ENCODE data around the gene LYL1. TPM values are rescaled to one million over a fixed set of nuclear protein-coding genes. Genes with fewer than 3 reads are reported as not detected.

The LYL1 gene
- total and polyA plus RNA-seq, 2 of the 13 experiments (the other 11 are each of a cell fraction or from before 2014, with no cell fraction given) = 0.75 to 0.92 TPM

DNA sequence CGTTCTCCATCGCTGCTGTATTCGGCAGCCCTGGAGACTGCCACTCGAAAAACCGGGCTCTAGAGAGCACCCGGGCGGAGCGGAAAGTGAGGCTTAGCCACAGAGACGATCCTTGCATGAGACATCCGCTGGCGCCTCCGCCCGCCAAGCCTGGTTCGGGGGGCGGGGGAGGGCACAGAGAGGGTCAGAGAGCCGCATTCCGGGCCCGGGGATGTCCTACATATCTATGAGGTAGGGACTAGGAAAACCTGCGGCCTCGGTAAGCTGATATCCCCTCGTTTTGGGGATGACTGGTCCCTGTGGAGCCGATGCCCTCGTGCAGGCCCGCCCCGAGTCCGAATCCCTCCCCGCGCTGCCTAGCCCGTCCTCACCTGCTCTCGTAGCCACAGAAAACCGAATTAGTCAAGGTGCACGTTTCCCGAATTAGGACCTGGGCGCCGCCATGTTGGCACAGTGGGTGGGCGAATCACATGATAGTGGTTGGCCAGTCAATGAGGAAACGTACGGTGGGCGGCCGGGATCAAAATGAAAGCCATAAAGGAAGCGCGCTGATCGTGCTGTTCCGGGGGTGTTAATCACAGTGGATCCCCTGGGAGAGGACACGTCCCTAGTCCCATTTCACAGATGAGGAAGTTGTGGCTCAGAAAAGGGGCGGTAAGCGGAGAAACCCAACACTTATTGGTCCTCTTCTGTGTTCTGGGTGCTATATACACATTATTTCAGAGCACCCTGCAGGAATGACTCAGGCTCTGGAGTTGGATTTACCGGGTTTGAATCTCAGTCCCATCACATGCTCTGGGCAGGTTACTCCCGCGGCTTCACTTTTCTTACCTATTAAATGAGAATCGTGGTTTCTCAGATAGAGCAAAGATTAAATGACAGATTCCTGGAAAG is 13.9 kb upstream of the LYL1 start, which contains the start of gene TRMT1 (continued):
- TF ChIP-seq, protein P1, sequence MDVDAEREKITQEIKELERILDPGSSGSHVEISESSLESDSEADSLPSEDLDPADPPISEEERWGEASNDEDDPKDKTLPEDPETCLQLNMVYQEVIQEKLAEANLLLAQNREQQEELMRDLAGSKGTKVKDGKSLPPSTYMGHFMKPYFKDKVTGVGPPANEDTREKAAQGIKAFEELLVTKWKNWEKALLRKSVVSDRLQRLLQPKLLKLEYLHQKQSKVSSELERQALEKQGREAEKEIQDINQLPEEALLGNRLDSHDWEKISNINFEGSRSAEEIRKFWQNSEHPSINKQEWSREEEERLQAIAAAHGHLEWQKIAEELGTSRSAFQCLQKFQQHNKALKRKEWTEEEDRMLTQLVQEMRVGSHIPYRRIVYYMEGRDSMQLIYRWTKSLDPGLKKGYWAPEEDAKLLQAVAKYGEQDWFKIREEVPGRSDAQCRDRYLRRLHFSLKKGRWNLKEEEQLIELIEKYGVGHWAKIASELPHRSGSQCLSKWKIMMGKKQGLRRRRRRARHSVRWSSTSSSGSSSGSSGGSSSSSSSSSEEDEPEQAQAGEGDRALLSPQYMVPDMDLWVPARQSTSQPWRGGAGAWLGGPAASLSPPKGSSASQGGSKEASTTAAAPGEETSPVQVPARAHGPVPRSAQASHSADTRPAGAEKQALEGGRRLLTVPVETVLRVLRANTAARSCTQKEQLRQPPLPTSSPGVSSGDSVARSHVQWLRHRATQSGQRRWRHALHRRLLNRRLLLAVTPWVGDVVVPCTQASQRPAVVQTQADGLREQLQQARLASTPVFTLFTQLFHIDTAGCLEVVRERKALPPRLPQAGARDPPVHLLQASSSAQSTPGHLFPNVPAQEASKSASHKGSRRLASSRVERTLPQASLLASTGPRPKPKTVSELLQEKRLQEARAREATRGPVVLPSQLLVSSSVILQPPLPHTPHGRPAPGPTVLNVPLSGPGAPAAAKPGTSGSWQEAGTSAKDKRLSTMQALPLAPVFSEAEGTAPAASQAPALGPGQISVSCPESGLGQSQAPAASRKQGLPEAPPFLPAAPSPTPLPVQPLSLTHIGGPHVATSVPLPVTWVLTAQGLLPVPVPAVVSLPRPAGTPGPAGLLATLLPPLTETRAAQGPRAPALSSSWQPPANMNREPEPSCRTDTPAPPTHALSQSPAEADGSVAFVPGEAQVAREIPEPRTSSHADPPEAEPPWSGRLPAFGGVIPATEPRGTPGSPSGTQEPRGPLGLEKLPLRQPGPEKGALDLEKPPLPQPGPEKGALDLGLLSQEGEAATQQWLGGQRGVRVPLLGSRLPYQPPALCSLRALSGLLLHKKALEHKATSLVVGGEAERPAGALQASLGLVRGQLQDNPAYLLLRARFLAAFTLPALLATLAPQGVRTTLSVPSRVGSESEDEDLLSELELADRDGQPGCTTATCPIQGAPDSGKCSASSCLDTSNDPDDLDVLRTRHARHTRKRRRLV (CRISPR knock-in tag; IDR thresholded peaks at IDR 0.05) = no peak
- TF ChIP-seq KLF6 (CRISPR knock-in tag; IDR thresholded peaks at IDR 0.05) (peak; percentile 47; the same call in 1 of the 2 replicates), RBFOX2 (IDR thresholded peaks at IDR 0.05; ENCODE audit: low read depth, low read length) (peak; percentile 53), ZNF451 (CRISPR knock-in tag; IDR thresholded peaks at IDR 0.05) (no peak), ESRRA (CRISPR knock-in tag; IDR thresholded peaks at IDR 0.05; ENCODE audit: low read depth) (no peak; the same call in 1 of the 2 replicates), SIN3B (IDR thresholded peaks at IDR 0.05; ENCODE audit: low read length) (peak; percentile 100), KLF16 (CRISPR knock-in tag; IDR thresholded peaks at IDR 0.05) (peak in 1 of 2 experiments; percentile 65; a peak in 2 of 4 replicates), ZNF282 (IDR thresholded peaks at IDR 0.05; ENCODE audit: partially characterized antibody) (no peak), ZNF549 (CRISPR knock-in tag; IDR thresholded peaks at IDR 0.05) (no peak), SP1 (IDR thresholded peaks at IDR 0.05) (no peak), SP1 (CRISPR knock-in tag; IDR thresholded peaks at IDR 0.05) (peak; percentile 40; the same call in 1 of the 2 replicates), TCF7 (IDR thresholded peaks at IDR 0.05; ENCODE audit: low read depth) (no peak), ZNF468 (CRISPR knock-in tag; IDR thresholded peaks at IDR 0.05) (no peak), NR2F2 (IDR thresholded peaks at IDR 0.05; ENCODE audit: borderline replicate concordance, low read depth) (no peak; the same call in 1 of the 2 replicates), ZNF143 (CRISPR knock-in tag; IDR thresholded peaks at IDR 0.05) (0 out of 2 replicates have a peak, but pooled peaks have one; percentile 30), FOXK2 (IDR thresholded peaks at IDR 0.05) (peak; percentile 52; the same call in 1 of the 2 replicates), KAT7 (CRISPR knock-in tag; IDR thresholded peaks at IDR 0.05; ENCODE audit: borderline replicate concordance) (peak; percentile 76; the same call in 1 of the 2 replicates), XRCC5 (optimal IDR thresholded peaks at IDR 0.05; ENCODE audit: low read length) (peak; percentile 66)
- TF ChIP-seq, protein P2, sequence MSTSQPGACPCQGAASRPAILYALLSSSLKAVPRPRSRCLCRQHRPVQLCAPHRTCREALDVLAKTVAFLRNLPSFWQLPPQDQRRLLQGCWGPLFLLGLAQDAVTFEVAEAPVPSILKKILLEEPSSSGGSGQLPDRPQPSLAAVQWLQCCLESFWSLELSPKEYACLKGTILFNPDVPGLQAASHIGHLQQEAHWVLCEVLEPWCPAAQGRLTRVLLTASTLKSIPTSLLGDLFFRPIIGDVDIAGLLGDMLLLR (CRISPR knock-in tag; IDR thresholded peaks at IDR 0.05) = peak; percentile 98
- TF ChIP-seq, protein P3, sequence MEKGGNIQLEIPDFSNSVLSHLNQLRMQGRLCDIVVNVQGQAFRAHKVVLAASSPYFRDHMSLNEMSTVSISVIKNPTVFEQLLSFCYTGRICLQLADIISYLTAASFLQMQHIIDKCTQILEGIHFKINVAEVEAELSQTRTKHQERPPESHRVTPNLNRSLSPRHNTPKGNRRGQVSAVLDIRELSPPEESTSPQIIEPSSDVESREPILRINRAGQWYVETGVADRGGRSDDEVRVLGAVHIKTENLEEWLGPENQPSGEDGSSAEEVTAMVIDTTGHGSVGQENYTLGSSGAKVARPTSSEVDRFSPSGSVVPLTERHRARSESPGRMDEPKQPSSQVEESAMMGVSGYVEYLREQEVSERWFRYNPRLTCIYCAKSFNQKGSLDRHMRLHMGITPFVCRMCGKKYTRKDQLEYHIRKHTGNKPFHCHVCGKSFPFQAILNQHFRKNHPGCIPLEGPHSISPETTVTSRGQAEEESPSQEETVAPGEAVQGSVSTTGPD (CRISPR knock-in tag; IDR thresholded peaks at IDR 0.05) = no peak
- TF ChIP-seq, protein P4, sequence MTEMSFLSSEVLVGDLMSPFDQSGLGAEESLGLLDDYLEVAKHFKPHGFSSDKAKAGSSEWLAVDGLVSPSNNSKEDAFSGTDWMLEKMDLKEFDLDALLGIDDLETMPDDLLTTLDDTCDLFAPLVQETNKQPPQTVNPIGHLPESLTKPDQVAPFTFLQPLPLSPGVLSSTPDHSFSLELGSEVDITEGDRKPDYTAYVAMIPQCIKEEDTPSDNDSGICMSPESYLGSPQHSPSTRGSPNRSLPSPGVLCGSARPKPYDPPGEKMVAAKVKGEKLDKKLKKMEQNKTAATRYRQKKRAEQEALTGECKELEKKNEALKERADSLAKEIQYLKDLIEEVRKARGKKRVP (CRISPR knock-in tag; IDR thresholded peaks at IDR 0.05) = 0 out of 4 replicates have a peak, but pooled peaks of 1 of the 2 experiments have one; percentile 20
